IMR-90 (cell line): ENCODE measurements around the gene PERM1. TPM values are rescaled to one million over a fixed set of nuclear protein-coding genes. Genes with fewer than 3 reads are reported as not detected.

Source experiments
- ATAC-seq: fragments of 200-7000 bp; cut with Tn5 transposase; 2 replicates; pipeline ENCODE4 v1.9.1; 2020; ENCODE audit warnings: low read depth, mild to moderate bottlenecking, moderate library complexity
- BruUV-seq: library from RNA; stranded (reverse); fragments of 400-500 nt; replicated peaks from 2 replicates; lab custom pipeline; 2021; lab: Mats Ljungman, UMichigan
- CTCF ChIA-PET: fragments of 300-600 bp; formaldehyde crosslinking; extraction: SDS; loops from one replicate; lab custom pipeline; 2021; ENCODE audit warnings: antibody characterized with exemption; lab: Yijun Ruan, JAX
- POLR2A ChIA-PET: fragments of 300-600 bp; sonication (Branson Sonifier 250); formaldehyde crosslinking; loops from one replicate; lab custom pipeline; 2022; ENCODE audit warnings: antibody characterized with exemption; ENCODE audit not compliant: unreplicated experiment; lab: Charles Lee
- DNase-seq: peaks from one replicate; pipeline ENCODE4 v3.0.0; 2013
- H2AFZ ChIP-seq: replicated peaks from 2 replicates; pipeline ENCODE3; 2013; ENCODE audit warnings: low read length, mild to moderate bottlenecking; ENCODE audit not compliant: poor library complexity
- H2AK5ac ChIP-seq: 2 replicates; pipeline ENCODE4 v1.6.1; 2013; ENCODE audit warnings: low read depth, low read length, inconsistent platforms
- H2AK9ac ChIP-seq: replicated peaks from 2 replicates; pipeline ENCODE3; 2013; ENCODE audit warnings: mild to moderate bottlenecking, low read depth, low read length, moderate library complexity; ENCODE audit not compliant: poor library complexity
- H2BK120ac ChIP-seq: 2 replicates; pipeline ENCODE4 v1.6.1; 2013; ENCODE audit warnings: low read depth, low read length, inconsistent platforms
- H2BK15ac ChIP-seq: 3 replicates; pipeline ENCODE4 v1.6.1; 2013; ENCODE audit warnings: low read depth, low read length, inconsistent platforms
- H2BK20ac ChIP-seq: 2 replicates; pipeline ENCODE4 v1.6.1; 2013; ENCODE audit warnings: low read depth, mild to moderate bottlenecking, inconsistent platforms, low read length, moderate library complexity
- H2BK5ac ChIP-seq: 2 replicates; pipeline ENCODE4 v1.6.1; 2013; ENCODE audit warnings: mild to moderate bottlenecking, low read depth, low read length, inconsistent platforms; ENCODE audit not compliant: poor library complexity, severe bottlenecking
- H3K14ac ChIP-seq: replicated peaks from 2 replicates; pipeline ENCODE4 v1.6.1; 2013; ENCODE audit warnings: low read depth, low read length, inconsistent platforms
- H3K18ac ChIP-seq: 2 replicates; pipeline ENCODE4 v1.6.1; 2013; ENCODE audit warnings: low read depth, low read length, control low read depth
- H3K23ac ChIP-seq: 2 replicates; pipeline ENCODE4 v1.6.1; 2013; ENCODE audit warnings: low read depth, low read length, inconsistent platforms
- H3K27ac ChIP-seq: 2 replicates; pipeline ENCODE4 v1.5.1; 2013; ENCODE audit warnings: mild to moderate bottlenecking, control low read depth, low read length; ENCODE audit not compliant: insufficient read depth
- H3K27me3 ChIP-seq: 2 replicates; pipeline ENCODE4 v1.6.1; 2013; ENCODE audit warnings: low read length; ENCODE audit not compliant: control insufficient read depth, insufficient read depth
- H3K36me3 ChIP-seq: 2 replicates; pipeline ENCODE4 v1.6.1; 2013; ENCODE audit warnings: low read length, mixed read lengths; ENCODE audit not compliant: control insufficient read depth, insufficient read depth
- H3K4ac ChIP-seq: 2 replicates; pipeline ENCODE4 v1.6.1; 2013; ENCODE audit warnings: low read depth, low read length, inconsistent platforms
- H3K4me1 ChIP-seq: 2 replicates; pipeline ENCODE4 v1.6.1; 2013; ENCODE audit warnings: low read length, mixed read lengths; ENCODE audit not compliant: control insufficient read depth, insufficient read depth
- H3K4me2 ChIP-seq: 2 replicates; pipeline ENCODE4 v1.6.1; 2013; ENCODE audit warnings: low read depth, mild to moderate bottlenecking, control low read depth, low read length, moderate library complexity
- H3K4me3 ChIP-seq: 2 replicates; pipeline ENCODE4 v1.5.1; 2013; ENCODE audit warnings: low read depth, mild to moderate bottlenecking, control low read depth, low read length, moderate library complexity; ENCODE audit not compliant: insufficient read depth
- H3K56ac ChIP-seq: 2 replicates; pipeline ENCODE4 v1.6.1; 2013; ENCODE audit warnings: low read length, inconsistent platforms; ENCODE audit not compliant: insufficient read depth; ENCODE audit errors: extremely low read depth
- H3K79me1 ChIP-seq, 2 experiments: 2 replicates each; pipeline ENCODE4 v1.6.1; 2013; ENCODE audit warnings: low read length in 2 of 2, inconsistent platforms in 1 of 2, low read depth in 1 of 2
- H3K9ac ChIP-seq: 2 replicates; pipeline ENCODE4 v1.6.1; 2013; ENCODE audit warnings: low read depth, low read length, control low read depth
- H3K9me1 ChIP-seq: 2 replicates; pipeline ENCODE4 v1.6.1; 2013; ENCODE audit warnings: low read length, inconsistent platforms; ENCODE audit not compliant: insufficient read depth
- H3K9me3 ChIP-seq: 2 replicates; pipeline ENCODE4 v1.6.1; 2013; ENCODE audit warnings: low read length; ENCODE audit not compliant: control insufficient read depth, insufficient read depth
- H4K20me1 ChIP-seq: 2 replicates; pipeline ENCODE4 v1.6.1; 2013; ENCODE audit warnings: low read length, inconsistent platforms; ENCODE audit not compliant: insufficient read depth
- H4K5ac ChIP-seq: 2 replicates; pipeline ENCODE4 v1.6.1; 2013; ENCODE audit warnings: mild to moderate bottlenecking, low read depth, low read length, control low read depth
- H4K8ac ChIP-seq, 2 experiments: 2 replicates each; pipeline ENCODE4 v1.6.1; 2013; ENCODE audit warnings: low read depth in 2 of 2, low read length in 2 of 2, control low read depth in 1 of 2, inconsistent platforms in 1 of 2
- H4K91ac ChIP-seq: 2 replicates; pipeline ENCODE4 v1.6.1; 2013; ENCODE audit warnings: low read depth, low read length, inconsistent platforms; ENCODE audit not compliant: insufficient read depth
- CTCF ChIP-seq: conservative IDR thresholded peaks from 2 replicates; pipeline ENCODE4 v1.5.1; 2012; ENCODE audit warnings: mild to moderate bottlenecking, low read depth, low read length, improper control_type of control experiment
- MAFK ChIP-seq: IDR thresholded peaks from 2 replicates; pipeline ENCODE4 v1.6.1; 2012; ENCODE audit warnings: low read depth, low read length, improper control_type of control experiment
- MAZ ChIP-seq: IDR thresholded peaks from 2 replicates; pipeline ENCODE4 v1.6.1; 2012; ENCODE audit warnings: low read depth, mild to moderate bottlenecking, low read length, improper control_type of control experiment, moderate library complexity, borderline replicate concordance
- MXI1 ChIP-seq: IDR thresholded peaks from 2 replicates; pipeline ENCODE4 v1.6.1; 2012; ENCODE audit warnings: low read depth, mild to moderate bottlenecking, low read length, moderate library complexity, borderline replicate concordance
- NFE2L2 ChIP-seq: fragments of 150-350 bp; IDR thresholded peaks from 2 replicates; pipeline ENCODE4 v1.6.1; 2016; ENCODE audit warnings: low read depth, mild to moderate bottlenecking, low read length
- POLR2A ChIP-seq: IDR thresholded peaks from 2 replicates; pipeline ENCODE4 v1.6.1; 2012; ENCODE audit warnings: mild to moderate bottlenecking, low read depth, low read length
- SMC3 ChIP-seq: fragments of 150-350 bp; IDR thresholded peaks from 2 replicates; pipeline ENCODE4 v1.6.1; 2016; ENCODE audit warnings: low read depth, mild to moderate bottlenecking, antibody characterized with exemption, low read length, moderate library complexity
- WGBS, 2 experiments: methylation state at CpG; one replicate each; pipeline versions ENCODE4 v1.1.5 to v1.1.7; 2013; ENCODE audit warnings: missing lambda C conversion rate in 2 of 2; ENCODE audit not compliant: insufficient read length in 1 of 2; ENCODE audit errors: extremely low coverage in 2 of 2; 5-methylcytosine and 5-hydroxymethylcytosine counted together
- dilution Hi-C: fragments of 300-500 bp; cut with HindIII; formaldehyde crosslinking; loops from one replicate; pipeline ENCODE4 v1.14.3; 2018; ENCODE audit warnings: low sequenced_read_pairs; ENCODE audit not compliant: unreplicated experiment
- in situ Hi-C: fragments of 300-500 bp; cut with MboI; formaldehyde crosslinking; loops from 3 replicates; pipeline ENCODE4 v1.14.3; 2019; ENCODE audit warnings: low sequenced_read_pairs, inconsistent platforms, mixed read lengths
- intact Hi-C: fragments of 100-400 bp; cut with micrococcal nuclease; formaldehyde crosslinking; loops from 2 replicates; pipeline ENCODE4 v1.10.0; 2022
- polyA plus RNA-seq, 3 experiments: library from polyadenylated mRNA; depleted of rRNA; stranded (reverse); fragments of >200 nt; gene quantifications; 2 replicates each; pipeline ENCODE4 v1.2.3, GENCODE V29; 2012; ENCODE audit warnings: low replicate concordance in 1 of 3
- total RNA-seq: library from RNA; depleted of rRNA; stranded (reverse); fragments of >200 nt; gene quantifications from 2 replicates; pipeline ENCODE4 v1.2.3, GENCODE V29; 2012
- TF ChIP-seq, protein P1 (sequence below): fragments of 150-350 bp; IDR thresholded peaks from 2 replicates; pipeline ENCODE4 v1.6.1; 2016; ENCODE audit warnings: low read depth, mild to moderate bottlenecking, low read length, moderate library complexity, borderline replicate concordance

PERM1 gene
- total and polyA plus RNA-seq, 2 of the 4 experiments (the other 2 are of a cell fraction) = not detected

DNA sequence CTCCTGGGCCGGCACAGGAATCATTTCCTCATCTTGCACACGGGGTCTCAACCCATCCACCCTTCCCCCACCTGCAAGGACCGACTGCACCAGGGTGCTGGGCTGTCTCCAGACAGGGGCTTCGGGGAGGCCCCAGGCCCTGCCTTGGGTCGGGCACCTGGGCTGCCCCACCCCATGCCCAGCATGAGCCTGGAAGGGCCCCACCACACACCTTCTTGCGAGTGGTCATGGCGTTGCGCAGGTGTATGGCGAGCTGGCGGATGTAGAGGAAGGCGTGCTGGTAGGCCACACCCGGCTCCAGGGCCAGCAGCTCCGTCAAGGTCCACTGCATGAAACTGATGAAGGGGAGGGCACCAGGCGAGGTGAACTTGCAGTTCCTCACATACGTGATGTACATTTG is 29.7 kb downstream of the PERM1 start:
- Histone ChIP-seq H3K9me3 (no peaks in the 10 kb centered on the region), H3K9me1 (peaks cover 7% of the 10 kb centered on the region), H2AK5ac (no peak overlapping the region), H3K4me1 (no peaks in the 10 kb centered on the region), H3K56ac (no peak overlapping the region), H2BK15ac (no peak overlapping the region), H2BK120ac (no peak overlapping the region), H4K5ac (no peak overlapping the region), H4K91ac (no peak overlapping the region), H3K9ac (no peak overlapping the region), H3K36me3 (peaks cover 85% of the 10 kb centered on the region), H3K27me3 (no peaks in the 10 kb centered on the region), H3K4ac (no peak overlapping the region), H3K18ac (no peak overlapping the region), H3K23ac (no peak overlapping the region), H2AFZ (no peak overlapping the region), H4K8ac (no peak overlapping the region), H3K79me1 (peaks cover 9 to 38% of the 10 kb centered on the region in 2 experiments), H2BK20ac (no peak overlapping the region), H2AK9ac (no peak overlapping the region), H2BK5ac (no peak overlapping the region), H3K14ac (no peak overlapping the region), H4K20me1 (peaks cover 18% of the 10 kb centered on the region), H3K27ac (no peak overlapping the region), H3K4me2 (no peak overlapping the region), H3K4me3 (no peak overlapping the region)
- intact Hi-C loops (no loop called here), dilution Hi-C loops (no loop called here), in situ Hi-C loops (no loop called here)
- CTCF ChIA-PET = no interaction called here
- ATAC-seq (no peak), DNase-seq (no peak)
- no TSS peak for BruUV-seq
- no CpG with 5 or more reads among the region's 15 CpGs for WGBS, 2 experiments
- TF ChIP-seq MXI1 (no peak), MAZ (no peak), SMC3 (no peak), NFE2L2 (no peak), POLR2A (no peak), CTCF (no peak), MAFK (no peak)
- TF ChIP-seq, protein P1, sequence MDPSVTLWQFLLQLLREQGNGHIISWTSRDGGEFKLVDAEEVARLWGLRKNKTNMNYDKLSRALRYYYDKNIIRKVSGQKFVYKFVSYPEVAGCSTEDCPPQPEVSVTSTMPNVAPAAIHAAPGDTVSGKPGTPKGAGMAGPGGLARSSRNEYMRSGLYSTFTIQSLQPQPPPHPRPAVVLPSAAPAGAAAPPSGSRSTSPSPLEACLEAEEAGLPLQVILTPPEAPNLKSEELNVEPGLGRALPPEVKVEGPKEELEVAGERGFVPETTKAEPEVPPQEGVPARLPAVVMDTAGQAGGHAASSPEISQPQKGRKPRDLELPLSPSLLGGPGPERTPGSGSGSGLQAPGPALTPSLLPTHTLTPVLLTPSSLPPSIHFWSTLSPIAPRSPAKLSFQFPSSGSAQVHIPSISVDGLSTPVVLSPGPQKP = no peak
- POLR2A ChIA-PET = interaction anchor here (0.6 kb wide), 1 partner anchor 12 kb away, joined by 3 read pairs; no protein-coding TSS in a partner anchor
